K562 (cell line): Measurements from ENCODE around the gene CSF2. TPM values are rescaled to one million over a fixed set of nuclear protein-coding genes. Genes with fewer than 3 reads are reported as not detected.

Experiments used
- ATAC-seq: fragments of 200-7000 bp; cut with Tn5 transposase; 3 replicates; pipeline ENCODE4 v1.9.1; 2020; ENCODE audit warnings: moderate library complexity
- BruUV-seq: library from RNA; stranded (reverse); fragments of 400-500 nt; replicated peaks from 2 replicates; lab custom pipeline; 2021; lab: Mats Ljungman, UMichigan
- CTCF ChIA-PET: fragments of 300-600 bp; formaldehyde crosslinking; extraction: SDS; loops from one replicate; lab custom pipeline; 2021; ENCODE audit warnings: low intra/inter-chr PET ratio; lab: Yijun Ruan, JAX
- POLR2A ChIA-PET: fragments of 300-600, 350-650 bp; sonication (Branson Sonifier 250); formaldehyde crosslinking; extraction: SDS; loops from one replicate; lab custom pipeline; 2021; ENCODE audit warnings: antibody characterized with exemption, inconsistent platforms; lab: Yijun Ruan, JAX
- DNase-seq, 4 experiments: peaks; one replicate each; pipeline versions ENCODE4 v3.0.0 to v3.0.0-alpha.2; 2011 to 2018; ENCODE audit warnings: low spot score in 3 of 4, mixed read lengths in 3 of 4; ENCODE audit errors: extremely low read depth in 1 of 4
- FAIRE-seq: peaks from 2 replicates; lab custom pipeline; 2011; peaks lifted over from hg19 to GRCh38; lab: Jason Lieb, UNC
- H2AFZ ChIP-seq: 2 replicates; pipeline ENCODE4 v1.6.0; 2011; ENCODE audit warnings: low read depth, low read length, control low read depth, inconsistent platforms
- H3K27ac ChIP-seq: fragments of 200-600 bp; 3 replicates; pipeline ENCODE4 v1.8.0; 2011; ENCODE audit warnings: low read depth, mild to moderate bottlenecking, control low read depth, inconsistent platforms, low read length, moderate library complexity, mixed read lengths; ENCODE audit errors: extremely low read depth
- H3K27me3 ChIP-seq, 2 experiments: fragments of 300-600 bp in 1 of 2; 2 replicates in 1 of 2; 3 replicates in 1 of 2; pipeline versions ENCODE4 v1.6.0 to v1.8.0; 2011; ENCODE audit warnings: inconsistent platforms in 2 of 2, low read length in 2 of 2, mild to moderate bottlenecking in 1 of 2, mixed read lengths in 1 of 2, moderate library complexity in 1 of 2; ENCODE audit not compliant: control insufficient read depth in 2 of 2, insufficient read depth in 2 of 2
- H3K36me3 ChIP-seq: fragments of 300-600 bp; 3 replicates; pipeline ENCODE4 v1.8.0; 2011; ENCODE audit warnings: mild to moderate bottlenecking, low read length, inconsistent platforms; ENCODE audit not compliant: control insufficient read depth, insufficient read depth
- H3K4me1 ChIP-seq, 2 experiments: fragments of 200-600 bp in 1 of 2; replicated peaks in 1 of 2; 2 replicates in 1 of 2; 3 replicates in 1 of 2; pipeline versions ENCODE4 v1.5.1 to v1.8.0; 2011; ENCODE audit warnings: inconsistent platforms in 2 of 2, low read length in 2 of 2, mild to moderate bottlenecking in 1 of 2, mixed read lengths in 1 of 2, moderate library complexity in 1 of 2; ENCODE audit not compliant: control insufficient read depth in 2 of 2, insufficient read depth in 2 of 2
- H3K4me2 ChIP-seq: 2 replicates; pipeline ENCODE4 v1.6.1; 2011; ENCODE audit warnings: low read length, control low read depth, inconsistent platforms, mixed read lengths; ENCODE audit not compliant: insufficient read depth
- H3K4me3 ChIP-seq: fragments of 200-600 bp; sonication (generic), shearing (Covaris generic); 2 replicates; pipeline ENCODE4 v1.5.1; 2016; ENCODE audit warnings: control low read depth, inconsistent platforms
- H3K79me2 ChIP-seq: fragments of 200-600 bp; 3 replicates; pipeline ENCODE4 v1.8.0; 2011; ENCODE audit warnings: low read length, inconsistent platforms; ENCODE audit not compliant: control insufficient read depth, insufficient read depth
- H3K9ac ChIP-seq, 2 experiments: 2 replicates each; pipeline versions ENCODE4 v1.6.0 to v1.6.1; 2011; ENCODE audit warnings: low read depth in 2 of 2, low read length in 2 of 2, control low read depth in 1 of 2, inconsistent platforms in 1 of 2, mild to moderate bottlenecking in 1 of 2, mixed read lengths in 1 of 2; ENCODE audit not compliant: insufficient read depth in 1 of 2
- H3K9me1 ChIP-seq: one replicate; pipeline ENCODE4 v1.6.0; 2011; ENCODE audit warnings: inconsistent platforms, mild to moderate bottlenecking, low read length, moderate library complexity; ENCODE audit not compliant: control insufficient read depth, insufficient read depth
- H3K9me3 ChIP-seq: replicated peaks from 2 replicates; pipeline ENCODE4 v1.5.1; 2011; ENCODE audit warnings: low read depth, low read length, inconsistent platforms; ENCODE audit not compliant: control insufficient read depth, insufficient read depth
- H4K20me1 ChIP-seq: replicated peaks from 2 replicates; pipeline ENCODE4 v1.6.1; 2011; ENCODE audit warnings: low read length, inconsistent platforms, mixed read lengths; ENCODE audit not compliant: control insufficient read depth, insufficient read depth
- CC2D1A ChIP-seq: fragments of 450-650 bp; IDR thresholded peaks from 2 replicates; pipeline ENCODE4 v1.6.1; 2017; ENCODE audit warnings: mild to moderate bottlenecking
- MBD2 ChIP-seq: sonication (generic); IDR thresholded peaks from 2 replicates; pipeline ENCODE4 v1.6.1; 2016; ENCODE audit warnings: low read depth, borderline replicate concordance
- PCBP1 ChIP-seq: fragments of 200-400 bp; formaldehyde crosslinking; IDR thresholded peaks from 2 replicates; pipeline ENCODE4 v1.6.1; 2018; ENCODE audit warnings: mild to moderate bottlenecking, low read depth, low read length; ENCODE audit not compliant: poor library complexity, severe bottlenecking
- POLR2H ChIP-seq: IDR thresholded peaks from 2 replicates; pipeline ENCODE4 v1.6.1; 2016; ENCODE audit warnings: missing genetic modification characterization, low read depth, mild to moderate bottlenecking, control low read depth, missing compliant biosample characterization, moderate library complexity
- SMAD3 ChIP-seq: fragments of 450-650 bp; formaldehyde crosslinking; conservative IDR thresholded peaks from 2 replicates; pipeline ENCODE4 v1.4.0; 2020; ENCODE audit warnings: mild to moderate bottlenecking
- ZNF316 ChIP-seq: fragments of 450-650 bp; IDR thresholded peaks from 2 replicates; pipeline ENCODE4 v1.6.1; 2016
- ZNF764 ChIP-seq: fragments of 250-450 bp; sonication (Bioruptor Pico); IDR thresholded peaks from 2 replicates; pipeline ENCODE4 v1.4.0; 2020; ENCODE audit warnings: low read depth, mild to moderate bottlenecking, moderate library complexity
- WGBS: fragments of 100-300 bp; shearing (Covaris generic); methylation state at CpG from one replicate; pipeline ENCODE4 v1.1.6; 2016; ENCODE audit warnings: low coverage, mixed read lengths; ENCODE audit not compliant: insufficient coverage; ENCODE audit errors: missing lambda C conversion rate; 5-methylcytosine and 5-hydroxymethylcytosine counted together
- in situ Hi-C: fragments of 300-500 bp; cut with MboI; formaldehyde crosslinking; loops from 4 replicates; pipeline ENCODE4 v1.15.0; 2018; ENCODE audit warnings: inconsistent platforms, mixed read lengths
- intact Hi-C: fragments of 100-400 bp; cut with micrococcal nuclease; formaldehyde crosslinking; loops from 2 replicates; pipeline ENCODE4 v1.14.2; 2022
- polyA plus RNA-seq, 8 experiments: library from polyadenylated mRNA; depleted of rRNA in 4 of 8; stranded (reverse) in 5 of 8; unstranded in 3 of 8; fragments of >200 nt; fragmentation: Nextera tagmentation in 2 of 8; fragmentation: Illumina TruSeq in 1 of 8; extraction: Ambion mirVana in 2 of 8; extraction: Trizol in 1 of 8; gene quantifications; 2 replicates each; pipeline versions ENCODE4 v1.2.1 to v1.2.3, GENCODE V29; 2011 to 2014; ENCODE audit warnings: inconsistent platforms in 1 of 8, missing spikeins in 1 of 8
- total RNA-seq, 7 experiments: library from RNA; depleted of rRNA in 6 of 7; stranded (reverse); fragments of >200 nt in 6 of 7; fragmentation: Illumina TruSeq in 2 of 7; extraction: Trizol in 2 of 7; gene quantifications; 2 replicates each; pipeline versions ENCODE4 v1.2.1 to v1.2.3, GENCODE V29; 2011 to 2021; ENCODE audit warnings: low replicate concordance in 1 of 7
- TF ChIP-seq, protein P1 (sequence below): fragments of 450-650 bp; formaldehyde crosslinking; IDR thresholded peaks from 2 replicates; pipeline ENCODE4 v1.4.0; 2020; ENCODE audit warnings: mild to moderate bottlenecking, moderate library complexity
- TF ChIP-seq, protein P2 (sequence below): fragments of 450-650 bp; conservative IDR thresholded peaks from 2 replicates; pipeline ENCODE4 v1.6.1; 2016; ENCODE audit warnings: missing genetic modification characterization, low read depth, mild to moderate bottlenecking, missing compliant biosample characterization, moderate library complexity
- TF ChIP-seq, protein P3 (sequence below), 2 experiments: fragments of 450-650 bp; conservative IDR thresholded peaks; 2 replicates each; pipeline ENCODE4 v1.6.1; 2017; ENCODE audit warnings: mild to moderate bottlenecking in 2 of 2, moderate library complexity in 2 of 2
- TF ChIP-seq, protein P4 (sequence below): fragments of 250-450 bp; sonication (Bioruptor Pico); IDR thresholded peaks from 2 replicates; pipeline ENCODE4 v1.9.0; 2021; ENCODE audit warnings: mild to moderate bottlenecking

CSF2 gene
- total and polyA plus RNA-seq, 9 of the 15 experiments (the other 6 are each of a cell fraction or from before 2014, with no cell fraction given) = 0.25 to 0.29 TPM; not detected in 7

DNA sequence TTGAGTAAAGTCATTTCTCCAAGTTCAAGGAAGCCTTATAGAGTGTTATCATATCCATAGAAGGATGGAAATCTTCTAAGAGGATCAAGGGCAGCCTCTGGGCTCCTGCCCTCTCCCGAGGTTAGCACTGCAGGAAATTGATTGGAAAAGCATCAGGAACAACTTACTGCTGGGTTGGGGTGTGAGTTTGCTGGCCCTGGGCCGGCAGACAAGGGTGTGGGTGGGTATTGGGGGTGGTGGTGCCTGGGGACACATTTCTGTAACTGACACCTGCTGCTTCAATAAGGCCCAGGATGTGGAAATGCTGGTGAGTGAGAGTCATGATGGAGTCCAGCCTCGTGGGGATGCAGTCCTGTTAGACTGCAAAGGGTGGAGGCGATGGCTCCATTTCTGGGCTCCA lies 5.5 kb downstream of the CSF2 start:
- no peak for FAIRE-seq
- peaks cover 7 to 27% of the 10 kb centered on the region in 2 experiments; a peak in 4 of 5 replicates for H3K4me1 ChIP-seq
- no TSS peak for BruUV-seq
- H3K36me3 ChIP-seq = no peaks in the 10 kb centered on the region
- in situ Hi-C loops = no loop called here
- no peak for DNase-seq
- H3K9me3 ChIP-seq = no peaks in the 10 kb centered on the region
- no peaks in the 10 kb centered on the region for H3K9me1 ChIP-seq
- H3K27me3 ChIP-seq = no peaks in the 10 kb centered on the region
- CTCF ChIA-PET = no interaction called here
- 23% methylated on average over 4 of the region's 4 CpGs for WGBS
- ATAC-seq = no peak
- TF ChIP-seq, protein P1, sequence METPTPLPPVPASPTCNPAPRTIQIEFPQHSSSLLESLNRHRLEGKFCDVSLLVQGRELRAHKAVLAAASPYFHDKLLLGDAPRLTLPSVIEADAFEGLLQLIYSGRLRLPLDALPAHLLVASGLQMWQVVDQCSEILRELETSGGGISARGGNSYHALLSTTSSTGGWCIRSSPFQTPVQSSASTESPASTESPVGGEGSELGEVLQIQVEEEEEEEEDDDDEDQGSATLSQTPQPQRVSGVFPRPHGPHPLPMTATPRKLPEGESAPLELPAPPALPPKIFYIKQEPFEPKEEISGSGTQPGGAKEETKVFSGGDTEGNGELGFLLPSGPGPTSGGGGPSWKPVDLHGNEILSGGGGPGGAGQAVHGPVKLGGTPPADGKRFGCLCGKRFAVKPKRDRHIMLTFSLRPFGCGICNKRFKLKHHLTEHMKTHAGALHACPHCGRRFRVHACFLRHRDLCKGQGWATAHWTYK = no peak
- no peak for TF ChIP-seq MBD2
- TF ChIP-seq, protein P2, sequence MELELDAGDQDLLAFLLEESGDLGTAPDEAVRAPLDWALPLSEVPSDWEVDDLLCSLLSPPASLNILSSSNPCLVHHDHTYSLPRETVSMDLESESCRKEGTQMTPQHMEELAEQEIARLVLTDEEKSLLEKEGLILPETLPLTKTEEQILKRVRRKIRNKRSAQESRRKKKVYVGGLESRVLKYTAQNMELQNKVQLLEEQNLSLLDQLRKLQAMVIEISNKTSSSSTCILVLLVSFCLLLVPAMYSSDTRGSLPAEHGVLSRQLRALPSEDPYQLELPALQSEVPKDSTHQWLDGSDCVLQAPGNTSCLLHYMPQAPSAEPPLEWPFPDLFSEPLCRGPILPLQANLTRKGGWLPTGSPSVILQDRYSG = no peak
- TF ChIP-seq SMAD3 (CRISPR knock-in tag) = no peak
- TF ChIP-seq, protein P3, sequence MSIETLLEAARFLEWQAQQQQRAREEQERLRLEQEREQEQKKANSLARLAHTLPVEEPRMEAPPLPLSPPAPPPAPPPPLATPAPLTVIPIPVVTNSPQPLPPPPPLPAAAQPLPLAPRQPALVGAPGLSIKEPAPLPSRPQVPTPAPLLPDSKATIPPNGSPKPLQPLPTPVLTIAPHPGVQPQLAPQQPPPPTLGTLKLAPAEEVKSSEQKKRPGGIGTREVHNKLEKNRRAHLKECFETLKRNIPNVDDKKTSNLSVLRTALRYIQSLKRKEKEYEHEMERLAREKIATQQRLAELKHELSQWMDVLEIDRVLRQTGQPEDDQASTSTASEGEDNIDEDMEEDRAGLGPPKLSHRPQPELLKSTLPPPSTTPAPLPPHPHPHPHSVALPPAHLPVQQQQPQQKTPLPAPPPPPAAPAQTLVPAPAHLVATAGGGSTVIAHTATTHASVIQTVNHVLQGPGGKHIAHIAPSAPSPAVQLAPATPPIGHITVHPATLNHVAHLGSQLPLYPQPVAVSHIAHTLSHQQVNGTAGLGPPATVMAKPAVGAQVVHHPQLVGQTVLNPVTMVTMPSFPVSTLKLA (conservative IDR thresholded peaks at IDR 0.05) = no peak
- TF ChIP-seq, protein P4, sequence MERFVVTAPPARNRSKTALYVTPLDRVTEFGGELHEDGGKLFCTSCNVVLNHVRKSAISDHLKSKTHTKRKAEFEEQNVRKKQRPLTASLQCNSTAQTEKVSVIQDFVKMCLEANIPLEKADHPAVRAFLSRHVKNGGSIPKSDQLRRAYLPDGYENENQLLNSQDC (CRISPR knock-in tag) = no peak
- TF ChIP-seq POLR2H = no peak
- TF ChIP-seq ZNF764 (CRISPR knock-in tag) = no peak
- no peak for TF ChIP-seq ZNF316
- TF ChIP-seq CC2D1A = no peak
- no peak for TF ChIP-seq PCBP1
- H4K20me1 ChIP-seq = no peaks in the 10 kb centered on the region
- no peaks in the 10 kb centered on the region for H3K79me2 ChIP-seq
- no peak overlapping the region for H3K27ac ChIP-seq
- POLR2A ChIA-PET = no interaction called here
- intact Hi-C loops = no loop called here
- no peak overlapping the region for H3K4me2 ChIP-seq
- H2AFZ ChIP-seq = no peak overlapping the region
- no peak overlapping the region; a peak in 1 of 4 replicates for H3K9ac ChIP-seq
- H3K4me3 ChIP-seq = no peak overlapping the region
